Measurements from ENCODE around the gene TRIM24.

The TRIM24 gene

GRCh38 chr7:138608275-138608674 is 148.2 kb downstream of the TRIM24 start:
- H3K27ac ChIP-seq (replicated peaks), result no peak overlapping the region
- DNase-seq (ENCODE audit: low read depth in 1 of 2, low spot score in 1 of 2), result no peak
- no peak overlapping the region for H3K4me3 ChIP-seq (replicated peaks; ENCODE audit: insufficient read depth, low read length)
- TF ChIP-seq GABPA (IDR thresholded peaks at IDR 0.05; ENCODE audit: low read depth) (no peak), POLR2AphosphoS5 (IDR thresholded peaks at IDR 0.05; ENCODE audit: low read depth) (no peak), CTCF (IDR thresholded peaks at IDR 0.05; ENCODE audit: insufficient read depth, low read length) (no peak), SPI1 (IDR thresholded peaks at IDR 0.05; ENCODE audit: borderline replicate concordance, low read depth) (no peak)
- TF ChIP-seq, protein P1, sequence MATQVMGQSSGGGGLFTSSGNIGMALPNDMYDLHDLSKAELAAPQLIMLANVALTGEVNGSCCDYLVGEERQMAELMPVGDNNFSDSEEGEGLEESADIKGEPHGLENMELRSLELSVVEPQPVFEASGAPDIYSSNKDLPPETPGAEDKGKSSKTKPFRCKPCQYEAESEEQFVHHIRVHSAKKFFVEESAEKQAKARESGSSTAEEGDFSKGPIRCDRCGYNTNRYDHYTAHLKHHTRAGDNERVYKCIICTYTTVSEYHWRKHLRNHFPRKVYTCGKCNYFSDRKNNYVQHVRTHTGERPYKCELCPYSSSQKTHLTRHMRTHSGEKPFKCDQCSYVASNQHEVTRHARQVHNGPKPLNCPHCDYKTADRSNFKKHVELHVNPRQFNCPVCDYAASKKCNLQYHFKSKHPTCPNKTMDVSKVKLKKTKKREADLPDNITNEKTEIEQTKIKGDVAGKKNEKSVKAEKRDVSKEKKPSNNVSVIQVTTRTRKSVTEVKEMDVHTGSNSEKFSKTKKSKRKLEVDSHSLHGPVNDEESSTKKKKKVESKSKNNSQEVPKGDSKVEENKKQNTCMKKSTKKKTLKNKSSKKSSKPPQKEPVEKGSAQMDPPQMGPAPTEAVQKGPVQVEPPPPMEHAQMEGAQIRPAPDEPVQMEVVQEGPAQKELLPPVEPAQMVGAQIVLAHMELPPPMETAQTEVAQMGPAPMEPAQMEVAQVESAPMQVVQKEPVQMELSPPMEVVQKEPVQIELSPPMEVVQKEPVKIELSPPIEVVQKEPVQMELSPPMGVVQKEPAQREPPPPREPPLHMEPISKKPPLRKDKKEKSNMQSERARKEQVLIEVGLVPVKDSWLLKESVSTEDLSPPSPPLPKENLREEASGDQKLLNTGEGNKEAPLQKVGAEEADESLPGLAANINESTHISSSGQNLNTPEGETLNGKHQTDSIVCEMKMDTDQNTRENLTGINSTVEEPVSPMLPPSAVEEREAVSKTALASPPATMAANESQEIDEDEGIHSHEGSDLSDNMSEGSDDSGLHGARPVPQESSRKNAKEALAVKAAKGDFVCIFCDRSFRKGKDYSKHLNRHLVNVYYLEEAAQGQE (IDR thresholded peaks at IDR 0.05; ENCODE audit: insufficient replicate concordance, low read depth), result no peak
- H3K27me3 ChIP-seq (ENCODE audit: insufficient read depth, poor library complexity, severe bottlenecking), result no peaks in the 10 kb centered on the region

DNA sequence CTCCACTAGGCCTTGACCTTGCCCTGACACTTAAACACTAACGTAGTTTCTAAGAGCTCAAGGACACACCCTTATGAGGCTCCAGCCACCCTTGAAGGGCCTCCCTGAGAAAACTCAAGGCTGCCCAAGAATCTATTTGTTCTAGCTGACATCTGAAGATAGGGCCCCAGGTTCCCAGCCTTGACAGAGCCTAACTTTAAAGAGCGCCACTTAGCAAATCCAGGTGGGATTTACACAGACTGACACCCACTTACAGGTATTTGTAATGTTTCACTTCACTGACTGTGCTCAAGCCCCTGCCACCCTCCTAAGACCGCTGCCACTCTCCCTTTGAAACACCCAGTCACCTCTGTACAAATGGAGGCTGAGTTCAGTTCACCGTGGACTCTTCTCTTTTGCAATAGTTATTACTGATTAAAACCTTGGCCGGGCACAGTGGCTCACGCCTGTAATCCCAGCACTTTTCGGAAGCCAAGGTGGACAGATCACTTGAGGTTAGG is 150.7 kb downstream of the TRIM24 start:
- Histone ChIP-seq H3K4me3 (replicated peaks; ENCODE audit: insufficient read depth, low read length) (no peak overlapping the region), H3K27me3 (ENCODE audit: insufficient read depth, poor library complexity, severe bottlenecking) (no peaks in the 10 kb centered on the region), H3K27ac (replicated peaks) (no peak overlapping the region)
- no peak for DNase-seq (ENCODE audit: low read depth in 1 of 2, low spot score in 1 of 2)
- no peak for TF ChIP-seq CTCF (IDR thresholded peaks at IDR 0.05; ENCODE audit: insufficient read depth, low read length)

- no peak overlapping the region for H3K4me3 ChIP-seq (replicated peaks; ENCODE audit: insufficient read depth, low read length)
- TF ChIP-seq CTCF (IDR thresholded peaks at IDR 0.05; ENCODE audit: insufficient read depth, low read length) (no peak), SPI1 (IDR thresholded peaks at IDR 0.05; ENCODE audit: borderline replicate concordance, low read depth) (no peak), GABPA (IDR thresholded peaks at IDR 0.05; ENCODE audit: low read depth) (no peak), POLR2AphosphoS5 (IDR thresholded peaks at IDR 0.05; ENCODE audit: low read depth) (no peak)
- TF ChIP-seq, protein P1 (IDR thresholded peaks at IDR 0.05; ENCODE audit: insufficient replicate concordance, low read depth), result no peak
- H3K27ac ChIP-seq (replicated peaks), result no peak overlapping the region
- no peak for DNase-seq (ENCODE audit: low read depth in 1 of 2, low spot score in 1 of 2)
- no peaks in the 10 kb centered on the region for H3K27me3 ChIP-seq (ENCODE audit: insufficient read depth, poor library complexity, severe bottlenecking)
These were observed 153.6 kb downstream of the TRIM24 start for GRCh38 chr7:138613630-138614029.

GRCh38 chr7:138616085-138616484 is 156.0 kb downstream of the TRIM24 start:
- Histone ChIP-seq H3K27me3 (ENCODE audit: insufficient read depth, poor library complexity, severe bottlenecking) (no peaks in the 10 kb centered on the region), H3K4me3 (replicated peaks; ENCODE audit: insufficient read depth, low read length) (no peak overlapping the region), H3K27ac (replicated peaks) (no peak overlapping the region)
- DNase-seq (ENCODE audit: low read depth in 1 of 2, low spot score in 1 of 2), result no peak
- TF ChIP-seq, protein P1 (IDR thresholded peaks at IDR 0.05; ENCODE audit: insufficient replicate concordance, low read depth), result no peak
- TF ChIP-seq CTCF (IDR thresholded peaks at IDR 0.05; ENCODE audit: insufficient read depth, low read length) (no peak), SPI1 (IDR thresholded peaks at IDR 0.05; ENCODE audit: borderline replicate concordance, low read depth) (no peak), GABPA (IDR thresholded peaks at IDR 0.05; ENCODE audit: low read depth) (no peak), POLR2AphosphoS5 (IDR thresholded peaks at IDR 0.05; ENCODE audit: low read depth) (no peak)
